Endometrial microvascular endothelial cells (primary cell): ENCODE data around the gene NCK1. TPM values are rescaled to one million over a fixed set of nuclear protein-coding genes. Genes with fewer than 3 reads are reported as not detected.

Experiments
- in situ Hi-C: cut with HindIII; loops from 2 replicates; pipeline ENCODE4 v1.10.0; 2017; ENCODE audit warnings: low sequenced_read_pairs, low pct_unique_long_range_greater_than_20kb; ENCODE audit errors: inconsistent ontology term
- total RNA-seq: library from RNA; depleted of rRNA; stranded (reverse); fragments of >200 nt; gene quantifications from one replicate; pipeline ENCODE4 v1.2.3, GENCODE V29; 2015; ENCODE audit errors: inconsistent ontology term

Gene NCK1
- total RNA-seq, 1 donor from 2014 or later = 59.3 TPM

DNA sequence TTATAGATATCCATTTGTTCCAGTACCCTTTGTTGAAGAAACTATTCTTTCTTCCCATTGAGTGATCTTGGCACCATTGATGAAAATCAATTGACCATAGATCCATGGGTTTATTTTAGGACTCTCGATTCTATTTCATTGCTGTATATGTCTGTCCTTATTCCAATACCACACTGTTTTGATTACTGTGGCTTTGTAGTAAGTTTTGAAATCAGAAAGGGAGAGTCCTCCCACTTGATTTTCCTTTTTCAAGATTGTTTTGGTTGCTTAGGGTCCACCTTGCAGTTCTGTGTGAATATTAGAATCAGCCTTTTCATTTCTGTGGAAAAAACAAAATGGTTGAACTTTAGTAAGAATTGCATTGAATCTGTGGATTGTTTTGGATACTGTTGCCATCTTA is 75.2 kb downstream of the NCK1 start:
- in situ Hi-C loops = no loop called here

DNA sequence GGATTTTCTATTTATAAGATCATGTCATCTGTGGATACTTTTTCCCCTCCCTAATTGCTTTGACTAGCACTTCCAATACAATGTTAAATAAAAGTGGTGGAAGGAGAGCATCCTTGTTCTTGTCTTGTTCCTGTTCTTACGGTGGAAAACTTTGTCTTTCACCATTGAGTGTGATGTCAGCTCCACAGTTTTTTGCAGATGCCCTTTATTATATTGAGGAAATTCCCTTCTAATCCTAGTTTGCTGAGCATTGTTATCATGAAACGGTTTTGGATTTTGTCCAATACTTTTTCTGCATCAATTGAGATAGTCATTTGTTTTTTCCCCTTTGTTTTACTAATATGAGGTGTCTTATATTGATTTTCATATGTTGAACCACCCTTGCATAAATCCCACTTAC is 75.8 kb downstream of the NCK1 start:
- in situ Hi-C loops = no loop called here

DNA sequence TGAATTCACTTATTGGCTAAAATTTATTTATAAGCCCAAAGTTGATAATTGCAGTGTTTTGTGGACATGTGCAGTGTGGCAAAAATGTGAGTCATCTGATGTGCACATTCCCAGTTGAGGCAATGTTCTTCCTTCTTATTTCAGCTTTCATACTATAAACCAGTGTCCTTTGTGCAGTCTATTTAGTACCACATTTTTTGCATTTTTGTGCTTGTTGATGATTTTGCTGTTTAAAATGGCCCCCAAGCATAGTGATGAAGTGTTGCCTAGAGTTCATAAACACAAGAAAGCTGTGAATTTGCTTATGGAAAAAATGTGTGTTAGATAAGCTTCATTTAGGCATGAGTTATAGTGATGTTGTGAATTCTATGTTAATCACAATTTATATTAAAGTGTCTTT is 76.3 kb downstream of the NCK1 start:
- in situ Hi-C loops = no loop called here

DNA sequence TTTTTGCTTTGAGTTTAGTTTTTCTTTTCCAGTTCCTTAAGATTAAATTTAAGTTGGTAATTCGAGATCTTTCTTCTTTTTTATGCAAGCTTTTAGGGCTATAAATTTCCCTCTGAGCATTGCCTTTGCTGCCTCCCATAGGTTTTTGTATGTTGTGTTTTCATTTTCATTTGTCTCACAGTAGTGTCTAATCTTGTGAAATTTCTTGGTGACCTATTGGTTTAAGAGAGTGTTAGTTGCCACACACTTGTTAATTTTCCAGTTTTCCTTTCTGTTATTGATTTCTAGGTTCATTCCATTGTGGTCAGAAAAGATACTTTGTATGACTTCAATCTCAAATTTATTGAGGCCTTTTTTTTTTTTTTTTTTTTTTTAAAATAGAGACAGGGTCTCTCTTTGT is 77.5 kb downstream of the NCK1 start:
- in situ Hi-C loops = no loop called here

DNA sequence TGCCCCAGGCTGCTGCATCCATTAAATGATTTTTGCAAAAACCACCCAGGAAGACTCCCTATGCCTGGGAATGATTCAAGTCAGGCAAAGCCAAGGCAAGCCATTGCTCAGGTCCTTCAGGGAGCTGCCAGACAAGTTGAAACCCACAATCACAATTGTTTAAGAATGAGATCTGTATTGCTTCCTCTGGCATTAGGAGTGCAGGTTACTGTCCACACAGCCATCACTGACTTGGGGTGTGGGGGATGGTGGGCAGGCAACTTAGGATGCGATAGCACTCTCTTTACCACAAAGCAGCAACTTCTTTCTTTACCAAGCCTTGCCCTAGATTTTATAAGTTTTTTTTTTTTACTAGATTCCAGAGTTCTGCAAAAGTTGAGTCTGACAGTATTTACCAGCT is 80.8 kb downstream of the NCK1 start:
- in situ Hi-C loops = no loop called here

DNA sequence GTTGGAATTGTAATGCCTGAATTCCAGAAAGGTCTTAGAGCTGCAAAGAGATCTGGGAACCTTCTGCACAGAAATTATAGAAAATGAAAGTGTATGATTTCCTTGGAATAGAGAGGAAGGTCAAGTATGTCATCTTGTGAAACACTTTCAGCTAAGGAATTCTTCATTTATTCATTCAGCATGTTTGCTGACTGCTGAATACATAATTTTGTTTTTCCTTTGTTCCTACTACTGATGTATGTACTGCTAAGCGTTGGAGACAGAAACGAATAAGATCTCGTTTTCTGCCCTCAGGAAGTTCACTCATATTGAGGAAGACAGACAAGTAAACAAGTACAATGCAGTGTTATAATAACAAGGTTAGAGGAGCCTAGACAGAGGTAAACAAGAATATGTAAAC is 81.4 kb downstream of the NCK1 start:
- in situ Hi-C loops = no loop called here

DNA sequence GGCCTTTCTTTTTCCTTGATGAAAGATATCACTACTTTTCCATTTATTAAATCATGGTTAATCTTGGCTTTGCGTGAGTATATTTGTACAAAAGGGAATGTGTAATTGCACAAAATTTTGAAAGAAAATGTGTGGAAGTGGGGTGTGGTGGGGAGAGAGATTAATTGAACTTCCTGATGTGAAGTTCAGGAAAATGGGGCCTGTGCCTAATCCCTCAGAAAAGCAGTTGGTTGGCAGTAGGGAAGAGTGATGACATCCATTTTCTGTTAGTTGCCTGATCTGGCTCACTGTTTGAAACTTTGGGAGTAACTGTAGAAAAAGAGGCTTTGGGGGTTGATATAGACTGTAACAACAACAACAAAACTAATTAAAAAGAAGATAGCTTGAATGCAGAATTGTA is 85.0 kb downstream of the NCK1 start:
- in situ Hi-C loops = no loop called here

DNA sequence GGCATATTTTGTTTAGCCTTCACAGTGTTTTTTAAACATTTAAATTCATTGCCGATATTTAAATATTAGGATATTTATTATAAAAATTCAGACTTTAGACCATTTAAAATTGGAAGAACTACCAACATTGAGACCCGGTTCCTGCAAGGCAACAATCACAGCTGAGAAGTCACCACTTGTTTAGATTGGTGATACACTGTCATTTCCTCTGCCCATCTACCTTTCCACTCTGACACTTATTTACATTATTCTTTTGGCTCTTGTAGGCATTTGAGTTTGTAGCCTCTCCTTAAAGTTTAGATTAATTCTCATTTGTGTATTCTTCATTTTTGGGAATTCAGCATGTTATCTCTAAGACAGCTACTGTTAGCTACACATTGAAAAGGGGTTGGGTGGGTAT is 85.5 kb downstream of the NCK1 start:
- in situ Hi-C loops = no loop called here

DNA sequence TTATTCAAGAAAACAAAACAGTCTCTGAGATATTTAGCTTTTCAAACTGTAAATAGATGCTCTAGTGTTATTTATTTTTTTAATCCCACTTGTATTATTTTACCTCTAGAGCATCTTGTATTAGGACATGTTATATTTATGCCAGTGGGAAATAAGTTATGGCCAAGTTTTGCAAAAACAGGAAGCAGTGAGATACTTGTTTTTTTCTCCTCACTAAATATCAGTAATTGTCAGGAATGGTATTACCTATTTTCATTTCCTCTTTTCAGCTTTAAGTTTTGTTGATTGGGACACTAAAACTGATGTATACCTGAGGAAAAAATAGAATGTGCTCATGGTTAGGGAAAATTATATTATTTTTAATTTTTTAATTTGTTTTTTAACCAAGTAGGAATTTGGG is 87.1 kb downstream of the NCK1 start:
- in situ Hi-C loops = no loop called here

DNA sequence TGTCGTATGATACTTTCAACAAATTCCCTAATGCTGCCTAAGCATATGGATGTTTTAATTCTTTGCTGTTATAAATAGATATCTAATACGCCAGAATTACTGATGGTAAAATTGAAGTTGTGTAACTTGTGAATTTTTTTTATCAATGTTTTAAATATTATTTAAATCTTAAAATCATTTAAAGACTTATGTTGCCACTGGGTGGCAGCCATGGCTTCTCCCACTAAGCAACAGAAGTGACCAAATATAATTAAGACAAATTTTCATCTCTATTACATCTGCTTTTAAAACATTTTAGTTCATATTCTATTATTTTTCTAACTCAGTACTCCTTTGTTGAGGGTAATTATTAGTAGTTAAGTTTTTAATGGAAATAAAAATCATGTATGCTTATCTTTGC is 87.7 kb downstream of the NCK1 start:
- in situ Hi-C loops = no loop called here

DNA sequence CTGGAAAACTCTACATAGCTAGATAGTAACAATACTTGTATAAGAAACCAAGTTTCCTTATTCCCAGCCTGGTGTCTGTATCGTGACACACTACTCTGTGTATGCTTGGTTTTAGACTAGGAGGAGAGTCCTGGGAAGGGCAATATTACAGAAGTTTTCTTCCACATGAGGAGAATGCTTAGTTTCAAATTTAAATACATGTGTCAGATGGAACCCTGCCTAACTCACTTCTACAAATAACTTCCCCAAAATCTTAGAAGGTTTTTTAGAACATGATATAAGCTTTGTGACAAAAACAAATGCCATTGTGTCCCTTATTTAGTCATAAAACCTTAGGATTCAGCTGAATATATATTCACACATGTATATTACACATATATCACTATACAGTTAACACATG is 88.6 kb downstream of the NCK1 start:
- in situ Hi-C loops = no loop called here

DNA sequence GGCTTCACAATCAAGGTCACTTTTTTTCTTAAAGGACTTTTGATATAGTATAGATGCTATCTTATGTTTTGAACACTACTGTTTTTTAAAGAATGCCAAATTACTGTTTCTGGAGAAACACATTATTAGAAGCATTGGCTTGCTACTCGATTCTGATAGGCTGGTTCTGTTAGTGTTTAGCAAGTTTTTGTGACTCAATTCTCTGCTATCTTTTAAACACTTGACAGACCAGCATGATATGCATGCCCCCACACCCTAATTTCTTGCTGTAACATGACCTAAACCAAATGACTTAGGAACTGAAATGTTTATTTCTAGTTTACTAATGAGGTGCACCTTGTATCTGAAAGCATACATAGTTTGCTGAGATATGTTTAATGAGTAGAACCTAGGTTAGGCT is 90.3 kb downstream of the NCK1 start:
- in situ Hi-C loops = no loop called here

DNA sequence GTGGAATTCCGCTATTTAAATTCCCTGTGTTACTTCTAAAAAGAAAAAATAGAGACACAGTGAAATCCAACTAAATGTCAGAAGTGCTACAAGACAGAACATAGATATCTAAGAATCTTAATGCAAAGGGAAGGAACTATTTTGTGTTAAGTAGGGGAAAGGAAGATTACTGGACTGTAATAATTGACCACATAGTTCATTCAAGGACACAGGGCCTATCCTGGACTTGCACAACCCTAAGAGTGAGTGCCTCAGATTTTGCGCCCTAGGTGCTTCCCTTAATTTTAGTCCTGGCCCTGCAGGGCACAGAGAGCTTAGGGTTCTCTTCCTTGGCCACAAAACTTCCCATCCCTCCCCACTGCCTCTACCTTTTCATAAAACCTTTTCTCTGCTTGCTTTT is 92.2 kb downstream of the NCK1 start:
- in situ Hi-C loops = no loop called here

DNA sequence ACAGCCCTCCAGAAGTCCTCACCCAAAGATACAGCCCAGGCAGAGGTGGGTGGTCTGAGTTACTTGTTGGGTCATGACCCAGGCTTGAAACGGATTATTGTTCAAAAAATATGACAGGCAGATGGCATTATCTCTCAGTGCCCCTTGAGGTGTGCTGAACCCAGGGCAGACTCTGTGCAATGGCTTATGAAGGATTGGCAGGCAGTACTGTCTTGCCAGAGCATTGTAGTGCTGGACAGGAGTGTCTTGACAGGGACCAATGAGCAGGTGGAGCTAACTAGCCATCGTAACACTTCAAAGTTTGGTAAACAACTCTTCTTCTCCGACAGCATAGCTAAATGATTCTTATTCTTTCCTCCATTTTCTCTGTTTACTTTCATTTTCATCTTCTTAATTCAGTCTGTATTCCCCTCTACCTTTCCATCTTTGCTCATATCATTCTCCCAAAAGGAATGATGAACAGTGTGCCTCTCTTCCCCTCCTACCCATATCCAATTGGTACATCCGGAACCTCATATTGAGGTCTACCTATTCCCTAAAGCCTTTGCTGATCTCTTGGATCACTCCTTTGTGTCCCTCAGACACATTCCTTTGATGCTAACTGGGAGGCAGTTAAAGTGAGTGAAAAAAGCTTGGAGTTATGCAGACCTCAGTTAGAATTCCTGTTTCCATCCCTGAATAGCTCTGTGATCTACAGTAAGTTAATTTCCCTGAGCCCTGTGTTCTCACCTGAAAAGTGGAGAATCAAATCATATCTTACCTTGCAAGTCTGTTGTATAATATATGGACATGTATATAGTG is 93.2 kb downstream of the NCK1 start:
- in situ Hi-C loops = no loop called here

DNA sequence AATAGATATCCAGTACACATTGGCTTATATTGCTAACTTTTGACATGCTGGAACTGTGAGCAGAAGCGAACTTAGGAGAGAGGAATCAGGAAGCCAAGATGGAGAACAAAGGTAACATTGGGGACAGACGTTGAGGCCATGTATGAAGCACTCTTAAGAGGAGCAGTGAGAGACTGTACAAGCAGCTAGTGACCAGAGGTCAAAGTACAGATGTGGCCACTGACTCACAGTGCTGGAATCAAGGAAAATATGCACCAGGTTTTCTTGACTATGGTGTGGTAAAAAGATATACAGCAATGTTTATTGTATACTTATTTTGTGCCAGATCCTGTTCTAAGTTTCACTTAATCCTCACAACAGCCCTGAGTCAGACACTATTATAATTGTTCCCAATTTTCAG is 93.8 kb downstream of the NCK1 start:
- in situ Hi-C loops = no loop called here

DNA sequence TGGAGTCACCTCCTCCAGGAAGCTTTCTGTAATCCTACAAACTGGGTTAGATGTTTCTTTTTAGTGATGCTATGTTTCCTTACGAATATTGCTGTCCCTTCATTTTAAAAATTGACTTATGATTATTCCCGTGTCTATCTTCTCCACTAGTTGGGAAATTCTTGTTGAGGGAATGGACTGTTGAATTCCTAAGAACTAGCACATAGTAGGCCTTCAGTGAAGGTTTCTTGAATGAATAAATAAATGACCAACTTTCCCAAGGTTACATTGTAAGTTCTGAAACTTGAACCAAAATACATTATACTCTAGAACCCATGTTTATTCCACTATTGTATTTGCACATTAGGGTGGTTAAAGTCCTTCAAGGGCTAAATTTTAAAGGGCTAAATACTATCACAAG is 95.0 kb downstream of the NCK1 start:
- in situ Hi-C loops = no loop called here

DNA sequence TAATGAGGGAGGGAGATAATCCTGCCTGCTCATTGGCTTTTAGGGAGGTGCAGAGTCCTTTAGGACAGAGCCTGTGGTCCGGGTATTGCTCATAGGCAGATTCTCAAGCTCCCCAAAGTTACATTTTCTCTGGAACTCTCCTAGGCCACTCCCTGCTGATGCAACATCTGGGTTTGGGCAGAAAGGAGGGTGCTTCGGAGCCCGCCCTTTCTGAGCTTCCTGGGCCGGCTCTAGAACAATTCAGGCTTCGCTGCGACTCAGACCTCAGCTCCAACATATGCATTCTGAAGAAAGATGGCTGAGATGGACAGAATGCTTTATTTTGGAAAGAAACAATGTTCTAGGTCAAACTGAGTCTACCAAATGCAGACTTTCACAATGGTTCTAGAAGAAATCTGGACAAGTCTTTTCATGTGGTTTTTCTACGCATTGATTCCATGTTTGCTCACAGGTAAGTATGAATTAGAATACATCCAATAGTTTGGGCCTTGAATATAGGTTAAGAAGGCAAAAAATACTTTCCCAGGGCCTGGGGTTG is 95.8 kb downstream of the NCK1 start, which contains the start of gene IL20RB:
Gene IL20RB (plus strand): TSS at position 233 of the 538 bp plus-strand sequence. CDS start 131 bp downstream, at position 364.
- in situ Hi-C loops = no loop called here

DNA sequence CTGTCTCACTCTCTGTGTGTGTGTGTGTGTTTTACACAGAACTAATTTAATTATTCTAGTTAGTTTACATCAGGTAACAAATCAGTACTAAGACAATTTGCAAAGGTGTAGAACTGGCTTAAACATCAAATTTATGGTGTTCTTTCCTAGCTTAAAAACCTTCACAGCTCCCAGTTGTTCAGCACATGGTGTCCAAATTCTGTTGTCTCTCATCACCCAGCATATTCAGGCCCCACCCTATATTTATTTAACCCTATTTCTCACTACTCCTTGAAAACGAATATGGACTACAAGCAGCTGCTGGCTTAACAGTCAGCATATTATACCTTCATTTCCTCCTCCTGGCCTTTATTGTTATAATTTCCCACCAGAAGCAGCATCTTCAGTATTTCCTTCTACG is 96.9 kb downstream of the NCK1 start:
- in situ Hi-C loops = no loop called here

DNA sequence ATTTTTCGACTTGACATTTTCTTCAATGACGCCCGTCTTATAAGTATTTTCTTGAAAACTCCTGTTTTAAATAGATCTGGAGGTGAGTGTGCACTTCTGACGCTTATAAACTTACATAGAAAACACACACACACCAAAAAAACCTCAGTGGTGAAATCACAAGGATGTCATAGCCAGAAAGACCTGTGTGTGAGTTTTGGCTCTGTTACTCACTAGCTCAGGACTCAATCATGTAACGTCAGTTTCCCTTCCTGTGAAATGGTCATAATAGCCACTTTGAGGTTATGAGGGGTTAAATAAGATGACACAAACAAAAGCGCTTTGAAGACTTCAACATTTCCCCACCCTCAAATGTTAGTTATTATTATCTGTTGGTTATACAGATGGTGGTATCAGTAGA is 97.6 kb downstream of the NCK1 start:
- in situ Hi-C loops = no loop called here

DNA sequence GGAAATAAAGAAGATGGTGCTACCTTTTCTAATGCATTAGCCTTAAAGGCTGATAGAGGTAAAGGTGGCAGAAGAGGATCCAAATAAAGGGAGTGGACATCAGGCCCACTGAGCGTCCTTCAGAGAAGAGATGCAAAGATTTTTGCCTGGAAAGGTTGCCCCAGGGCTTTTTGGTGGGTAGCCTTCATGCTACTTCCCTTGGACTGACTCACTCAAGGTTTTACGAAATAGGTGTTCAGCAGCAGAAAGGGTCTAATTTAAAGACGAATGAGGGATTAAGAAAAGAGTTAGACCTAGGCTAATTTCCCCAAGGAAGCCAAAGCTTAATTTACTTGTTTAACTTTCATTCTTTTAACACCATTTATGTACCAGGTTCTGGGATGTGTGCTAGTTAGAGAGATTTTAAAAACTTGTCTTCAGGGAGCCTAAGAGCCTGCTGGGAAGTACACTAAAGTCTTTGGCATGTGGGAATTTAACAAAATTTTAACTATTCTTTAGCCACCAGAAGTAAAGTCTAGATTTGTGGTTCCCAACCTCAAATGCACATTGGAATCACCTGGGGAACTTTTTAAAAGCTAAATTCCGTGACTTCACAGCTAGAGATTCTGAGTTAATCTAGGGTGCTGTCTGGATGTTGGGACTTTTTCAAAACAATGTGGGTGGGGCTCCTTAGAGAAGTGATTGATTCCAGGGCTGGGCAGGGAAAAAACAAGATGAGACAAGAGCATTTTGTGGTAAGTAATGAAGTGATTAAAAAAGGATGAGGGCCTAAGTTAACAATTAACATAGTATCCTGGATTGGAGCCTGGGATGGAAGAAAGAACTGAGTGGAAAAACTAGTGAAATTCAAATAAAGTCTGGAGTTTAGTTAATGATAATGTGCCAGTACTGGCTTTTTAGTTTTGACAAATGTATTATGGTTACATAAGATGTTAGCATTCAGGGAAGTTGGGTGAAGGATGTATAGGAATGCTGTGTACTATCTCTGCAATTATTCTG is 99.1 kb downstream of the NCK1 start:
- in situ Hi-C loops = no loop called here
